Globus pallidus (tissue), 1 donor: ENCODE measurements around the gene SLC43A1.
"Not testable (repeated sequence)": the region's sequence is repeated elsewhere in the genome, so short reads cannot be mapped to it uniquely, and the experiment has no call there.

Source experiments
- DNase-seq: peaks from one replicate; pipeline ENCODE4 v3.0.0-alpha.2; 2015; ENCODE audit warnings: low spot score

SLC43A1 gene

GRCh38 chr11:57460758-57461749, 54.4 kb downstream of the SLC43A1 start:
- DNase-seq: no peak

- DNase-seq: no peak
Measured at GRCh38 chr11:57460022-57460757, 55.3 kb downstream of the SLC43A1 start, which contains the start of gene RTN4RL2. Gene RTN4RL2, plus strand, starts transcription at chr11:57460528. Its CDS starts 338 bp downstream, at chr11:57460866.

DNA sequence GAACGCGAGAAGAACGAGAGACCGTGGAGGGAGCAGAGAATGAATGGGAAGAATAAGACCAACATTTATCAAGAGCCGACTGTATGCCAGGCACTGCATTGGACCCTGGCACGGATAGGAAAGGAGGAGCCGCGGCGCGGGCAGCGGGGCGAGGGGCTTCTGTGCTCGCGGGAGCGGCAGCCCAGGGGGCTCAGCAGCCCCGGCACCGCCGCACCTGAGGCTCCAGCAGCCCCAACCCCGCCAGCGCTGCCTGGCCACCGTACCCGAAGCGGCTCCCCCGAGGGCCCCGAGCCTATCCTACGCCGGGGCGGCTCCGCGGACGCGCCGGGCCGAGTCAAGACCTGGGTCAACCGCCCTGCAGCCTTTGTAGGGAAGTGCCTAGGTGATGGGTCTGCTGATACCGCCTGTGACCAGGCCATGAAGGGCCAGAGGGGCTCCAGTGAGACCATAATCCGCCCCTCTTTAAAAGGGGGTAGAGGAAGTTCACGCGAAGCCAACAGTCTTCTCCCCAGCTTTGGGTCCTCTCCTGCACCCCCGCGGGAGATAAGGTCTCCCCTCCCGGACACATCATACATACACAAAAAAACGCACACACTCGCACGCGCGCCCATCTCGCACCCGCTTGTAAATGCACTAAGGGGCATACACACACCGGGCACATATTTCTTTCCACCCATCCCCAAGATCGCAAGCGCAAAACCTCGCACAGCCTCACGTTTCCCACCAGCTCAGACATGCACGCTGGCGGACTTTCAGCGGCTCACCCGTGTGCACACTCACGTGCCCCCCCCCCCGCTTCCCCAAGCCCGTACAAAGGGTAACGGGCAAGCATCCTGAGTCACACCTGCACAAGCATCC, 56.1 kb downstream of the SLC43A1 start:
- no peak for DNase-seq

GRCh38 chr11:57458410-57459163, 56.9 kb downstream of the SLC43A1 start:
- no peak for DNase-seq

- no peak for DNase-seq
Measured at GRCh38 chr11:57458060-57458409, 57.5 kb downstream of the SLC43A1 start.

- no peak for DNase-seq
Measured at GRCh38 chr11:57457643-57458023, 57.9 kb downstream of the SLC43A1 start.

GRCh38 chr11:57456960-57457642, 58.4 kb downstream of the SLC43A1 start:
- DNase-seq: peak; percentile 81

- no peak for DNase-seq
Measured at GRCh38 chr11:57453543-57454177, 61.8 kb downstream of the SLC43A1 start.

- no peak for DNase-seq
Measured at GRCh38 chr11:57446055-57446454, 69.4 kb downstream of the SLC43A1 start.

GRCh38 chr11:57445122-57445394, 70.4 kb downstream of the SLC43A1 start:
- DNase-seq: not testable (repeated sequence)

GRCh38 chr11:57444362-57445121, 71.0 kb downstream of the SLC43A1 start:
- DNase-seq: no peak

- no peak for DNase-seq
Measured at GRCh38 chr11:57440744-57441414, 74.6 kb downstream of the SLC43A1 start.

DNA sequence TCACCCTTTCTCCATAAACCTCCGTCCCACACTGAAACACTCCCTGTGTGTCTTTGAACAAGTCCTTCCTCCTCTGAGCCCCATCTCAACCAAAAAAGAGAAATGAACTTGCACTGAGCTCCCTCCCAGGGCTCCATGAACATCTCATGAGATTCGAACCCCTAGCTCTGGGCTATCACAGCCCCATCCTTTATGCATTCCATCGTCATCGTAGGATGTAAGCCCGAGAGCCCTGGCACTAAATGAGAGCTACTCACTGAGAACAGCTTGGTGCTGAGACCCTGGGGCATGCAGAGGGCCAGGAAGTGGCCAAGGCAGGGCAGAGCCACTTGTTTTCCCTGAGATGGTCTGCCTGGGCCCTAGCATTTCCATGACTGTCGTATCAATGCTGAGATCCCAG, 75.7 kb downstream of the SLC43A1 start:
- no peak for DNase-seq

DNA sequence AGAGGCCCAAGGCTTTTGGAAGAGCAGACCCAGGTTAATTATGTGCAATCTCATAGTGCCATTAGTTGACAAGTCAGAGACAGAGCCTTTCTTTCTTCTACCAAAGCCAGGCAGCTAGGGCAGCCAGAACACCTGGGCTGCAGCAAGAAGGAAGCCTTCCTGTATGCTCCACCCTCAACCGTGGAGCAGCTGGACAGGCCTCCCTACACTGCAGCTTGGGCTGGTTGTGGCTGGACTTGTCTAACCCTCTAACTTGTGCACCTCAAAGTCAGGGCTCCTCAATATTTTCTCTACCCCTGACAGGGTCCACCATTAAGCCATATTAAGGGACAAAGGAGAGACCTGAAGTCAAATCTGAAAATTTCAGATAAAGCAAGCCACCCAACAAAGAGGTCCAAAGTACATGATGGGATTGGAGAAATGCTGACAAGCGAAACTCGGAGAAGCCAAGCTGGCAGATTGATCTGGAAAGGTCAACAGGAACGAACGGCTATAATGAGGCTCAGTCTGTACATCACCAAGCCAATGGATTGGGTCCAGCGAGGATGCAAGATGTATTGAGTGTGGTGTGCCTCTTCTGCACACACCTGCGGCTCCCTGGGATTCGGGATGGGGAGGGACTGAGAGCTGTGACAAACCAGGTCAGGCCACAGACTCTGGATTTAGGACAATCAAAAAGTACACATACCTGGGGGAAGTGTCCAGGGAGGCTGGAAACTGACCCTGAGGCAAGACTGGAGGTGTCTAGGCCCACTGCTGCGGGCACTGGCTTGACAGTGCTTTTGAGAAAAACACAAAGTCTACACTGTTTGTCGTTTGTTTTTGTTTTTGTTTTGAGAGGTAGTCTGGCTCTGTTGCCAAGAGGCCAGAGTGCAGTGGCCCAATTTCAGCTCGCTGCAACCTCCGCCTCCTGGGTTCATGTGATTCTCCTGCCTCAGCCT, 76.9 kb downstream of the SLC43A1 start:
- DNase-seq: no peak

DNA sequence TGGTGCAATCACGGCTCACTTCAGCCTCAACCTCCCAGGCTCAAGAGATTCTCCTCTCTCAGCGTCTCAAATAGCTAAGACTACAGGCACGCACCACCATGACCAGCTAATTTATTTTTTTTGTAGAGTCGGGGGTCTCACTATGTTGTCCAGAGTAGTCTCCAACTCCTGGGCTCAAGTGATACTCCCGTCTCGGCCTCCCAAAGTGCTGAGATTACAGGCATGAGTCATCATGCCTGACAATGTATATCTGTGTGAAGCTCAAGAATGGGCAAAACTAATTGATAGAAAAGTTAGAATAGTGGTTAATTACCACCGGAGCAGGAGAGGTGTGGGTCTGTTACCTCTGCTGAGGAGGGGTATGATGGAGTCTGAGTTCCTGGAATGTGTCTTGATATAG, 79.5 kb downstream of the SLC43A1 start:
- no peak for DNase-seq

DNA sequence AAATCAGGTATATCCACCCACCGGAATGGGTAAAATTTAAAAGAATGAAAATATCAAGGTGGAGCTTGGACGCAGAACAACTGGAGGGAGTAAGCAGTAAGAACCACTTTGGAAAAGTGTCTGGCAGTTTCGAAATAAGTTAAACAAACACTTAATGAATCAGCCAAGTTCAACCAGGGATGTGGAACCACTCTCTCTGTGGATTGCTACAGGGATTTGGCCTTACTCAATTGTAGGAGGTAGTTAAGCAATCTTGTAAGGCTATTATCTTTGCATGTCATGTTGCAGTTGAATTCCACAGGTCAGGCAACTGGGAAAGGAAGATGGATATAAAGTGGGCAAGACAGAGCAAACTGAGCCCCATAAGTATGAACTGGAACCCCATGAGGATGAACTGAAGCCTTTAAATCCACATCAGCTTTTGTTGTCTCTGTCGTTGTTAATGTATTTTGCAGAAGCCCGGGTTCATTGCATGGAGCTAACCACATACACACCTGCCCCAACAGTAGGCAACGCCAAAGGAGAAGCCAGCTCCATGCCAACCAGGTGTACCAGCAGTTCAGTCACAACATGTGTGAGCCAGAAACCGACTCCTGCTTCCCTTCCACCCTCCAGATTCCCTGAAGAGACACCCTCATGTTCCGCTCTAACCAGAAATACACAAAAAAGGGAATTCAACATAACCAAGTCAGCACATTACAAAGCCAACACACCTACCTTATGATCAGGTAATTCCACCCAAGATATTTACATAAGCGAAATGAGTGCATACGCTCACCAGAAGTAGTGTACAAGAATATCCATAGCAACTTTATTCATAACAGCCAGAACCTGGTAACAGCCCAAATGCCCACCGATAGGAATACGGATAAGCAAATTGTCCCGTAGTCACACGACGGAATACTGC, 80.6 kb downstream of the SLC43A1 start:
- no peak for DNase-seq
